NCI-H2196 (cell line): Measurements from ENCODE around the gene PLEKHA6.

Source experiments
- DNase-seq: peaks from one replicate; lab custom pipeline; 2025; ENCODE audit not compliant: unreplicated experiment; lab: John Stamatoyannopoulos, UW

The PLEKHA6 gene

DNA sequence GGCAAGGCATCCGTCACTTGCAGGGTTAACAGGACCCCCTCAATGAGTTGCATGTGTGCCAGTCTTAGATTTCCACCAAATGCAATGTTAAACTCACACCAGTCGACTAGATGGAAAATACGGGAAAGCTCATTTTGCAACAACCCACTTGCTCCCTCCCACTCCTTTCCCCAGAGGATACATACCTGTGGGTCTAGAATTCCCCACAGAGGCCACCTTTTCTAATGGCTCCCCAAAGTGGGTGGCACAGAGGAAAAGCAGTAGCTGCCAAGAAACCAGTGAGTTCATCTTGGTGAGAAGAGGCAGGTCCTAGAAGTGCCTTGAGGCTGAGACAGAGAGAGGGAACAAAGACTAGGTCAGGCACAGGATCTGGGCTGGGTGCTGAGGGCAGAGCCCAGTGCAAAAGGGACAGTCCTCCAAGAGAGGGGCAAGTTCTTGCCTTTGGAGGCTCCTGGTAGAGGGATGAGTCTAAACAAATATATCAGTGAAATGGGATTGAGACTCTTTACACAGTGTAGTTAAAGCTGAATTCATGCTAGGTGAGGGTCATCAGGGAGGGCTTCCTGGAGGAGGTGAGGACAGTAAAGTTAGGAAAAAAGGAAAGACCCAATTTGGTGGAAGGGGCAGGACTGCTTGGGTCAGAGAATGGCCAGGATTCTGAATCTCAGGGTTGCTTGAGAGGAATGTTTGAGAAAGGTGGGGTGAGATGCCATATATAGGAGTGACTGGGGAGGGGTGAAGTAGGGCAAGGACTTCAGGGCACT lies 167.0 kb downstream of the PLEKHA6 start:
- DNase-seq: no peak

DNA sequence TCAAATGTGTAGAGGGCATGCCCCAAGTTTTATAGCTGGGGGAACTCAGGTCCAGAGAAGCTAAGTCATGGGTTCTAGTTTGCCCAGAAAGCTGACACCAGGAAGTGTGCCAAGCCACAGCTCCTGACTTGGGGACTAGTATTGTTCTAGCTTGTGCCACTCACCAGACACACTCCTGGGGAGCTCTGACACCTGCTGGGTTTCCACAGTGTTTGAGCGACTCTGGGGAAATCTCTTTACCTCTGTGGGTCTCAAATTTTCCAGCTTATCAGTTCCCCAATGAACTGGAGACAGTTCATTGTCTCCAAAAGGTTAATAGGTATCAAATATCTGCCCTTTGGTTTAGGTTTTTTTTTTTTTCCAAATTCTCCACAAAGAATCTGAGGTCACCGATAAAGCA lies 167.7 kb downstream of the PLEKHA6 start:
- DNase-seq: no peak

DNA sequence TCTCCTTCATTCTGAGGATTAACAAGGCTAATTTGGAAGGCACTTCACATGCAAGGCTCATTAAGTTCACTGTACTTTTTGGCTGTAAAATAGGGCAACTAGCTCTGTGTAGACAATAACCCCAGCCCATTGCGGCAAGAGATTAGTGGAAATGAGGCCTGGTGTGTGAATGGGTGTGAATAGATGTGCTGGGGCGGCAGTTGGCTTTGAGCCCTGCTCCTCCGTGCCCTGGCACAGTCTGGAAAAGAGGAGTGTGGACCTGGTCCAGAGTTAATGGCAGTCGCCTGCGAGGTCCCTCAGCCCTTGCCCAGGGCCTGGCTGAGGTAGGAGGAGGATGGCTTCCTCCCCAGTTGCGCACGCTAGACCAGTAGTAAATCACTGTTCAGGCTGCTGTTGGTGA lies 168.3 kb downstream of the PLEKHA6 start:
- no peak for DNase-seq

DNA sequence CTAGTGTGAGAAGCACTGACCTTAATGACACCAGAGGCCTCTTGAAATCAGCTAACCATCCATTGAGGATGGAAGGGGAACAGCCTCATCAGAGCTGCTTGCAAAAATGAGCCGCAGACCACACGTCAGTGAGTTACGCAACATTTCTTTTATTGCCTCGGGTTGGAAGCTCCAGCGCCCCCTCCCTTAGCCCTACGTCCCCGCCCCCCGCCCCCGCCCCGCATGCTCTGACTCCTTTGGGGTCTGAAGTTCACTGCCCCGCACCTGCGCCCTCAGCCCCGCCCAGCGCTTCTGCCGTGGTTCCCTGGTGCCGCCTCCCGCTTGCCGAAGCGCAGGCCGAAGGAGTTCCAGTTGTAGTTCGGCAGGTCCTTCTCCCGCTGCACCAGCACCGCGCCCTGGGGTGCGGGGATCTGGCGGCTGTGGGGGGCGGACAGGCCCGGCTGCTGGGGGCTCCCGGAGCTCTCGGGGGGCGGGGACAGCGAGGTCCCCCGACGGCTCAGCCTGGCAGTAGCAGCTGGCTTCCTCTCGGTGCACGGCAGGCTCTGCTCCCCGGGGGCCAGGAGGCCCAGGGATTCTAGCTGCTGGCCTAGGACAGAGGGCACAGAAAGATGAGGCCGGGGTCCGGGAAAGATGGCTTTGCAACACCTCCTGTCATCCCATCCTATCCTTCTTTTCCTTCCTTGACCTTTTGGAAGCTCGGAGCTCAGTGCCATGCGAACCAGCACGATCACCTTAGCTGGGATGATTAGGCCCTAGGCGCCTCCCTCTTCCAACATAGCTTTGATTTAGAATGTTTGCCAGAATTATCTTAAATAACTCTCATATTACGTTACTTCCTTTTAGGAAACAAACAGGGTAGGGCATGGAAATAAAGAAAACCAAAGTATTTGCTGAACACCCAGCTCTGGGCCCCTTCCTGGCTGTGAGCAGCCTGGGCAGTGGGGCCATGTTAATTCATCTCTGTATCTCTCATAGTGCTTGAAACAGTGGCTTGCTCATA lies 169.2 kb downstream of the PLEKHA6 start:
- DNase-seq: no peak

DNA sequence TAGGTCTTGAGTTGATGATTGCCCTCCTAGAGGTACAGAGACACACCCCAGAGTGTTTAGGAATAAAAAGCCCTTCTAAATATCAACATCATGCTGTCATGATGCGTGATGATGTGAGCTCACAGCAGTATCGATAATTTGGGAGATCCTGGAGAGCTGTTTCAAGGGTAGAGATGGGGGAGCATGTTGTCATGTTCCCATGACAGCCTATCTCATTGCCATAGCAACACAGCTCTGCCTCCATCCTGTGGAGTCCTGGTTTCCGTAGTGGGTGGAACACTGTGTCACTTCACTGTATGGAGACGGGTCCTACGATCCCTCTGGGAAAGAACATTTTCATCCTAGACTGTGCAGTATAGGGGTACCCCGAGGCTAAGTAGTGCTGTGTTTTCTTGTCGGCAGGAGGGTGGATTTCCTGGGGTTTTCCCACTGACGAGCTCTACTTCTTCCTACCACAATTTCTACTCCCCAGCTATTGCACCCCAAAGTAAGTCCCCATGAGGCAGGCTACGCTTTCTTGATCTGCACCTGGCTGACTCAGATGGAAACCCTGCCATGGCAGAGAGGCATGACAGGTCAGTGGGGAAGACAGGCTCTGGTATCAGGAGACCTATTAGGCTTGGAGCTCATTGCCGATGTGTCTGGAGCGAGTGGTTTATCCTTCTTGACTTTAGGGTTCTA lies 170.6 kb downstream of the PLEKHA6 start:
- no peak for DNase-seq

DNA sequence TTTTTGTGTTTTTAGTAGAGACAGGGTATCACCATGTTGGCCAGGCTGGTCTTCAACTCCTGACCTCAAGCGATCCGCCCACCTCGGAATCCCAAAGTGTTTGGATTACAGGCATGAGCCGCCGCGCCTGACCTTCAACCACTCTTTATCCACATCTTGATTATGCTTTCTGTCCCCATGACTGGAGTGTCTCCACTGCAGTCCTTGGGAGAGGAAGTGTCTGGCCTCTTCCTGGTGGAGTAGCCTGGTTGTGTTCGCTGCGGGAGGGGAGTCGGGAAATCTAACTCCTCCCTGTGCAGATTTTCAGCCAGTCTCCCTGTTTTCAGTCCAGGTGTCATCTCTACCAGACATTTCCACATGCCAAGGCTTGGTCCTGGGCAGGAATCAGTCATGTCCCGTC lies 173.1 kb downstream of the PLEKHA6 start:
- no peak for DNase-seq

DNA sequence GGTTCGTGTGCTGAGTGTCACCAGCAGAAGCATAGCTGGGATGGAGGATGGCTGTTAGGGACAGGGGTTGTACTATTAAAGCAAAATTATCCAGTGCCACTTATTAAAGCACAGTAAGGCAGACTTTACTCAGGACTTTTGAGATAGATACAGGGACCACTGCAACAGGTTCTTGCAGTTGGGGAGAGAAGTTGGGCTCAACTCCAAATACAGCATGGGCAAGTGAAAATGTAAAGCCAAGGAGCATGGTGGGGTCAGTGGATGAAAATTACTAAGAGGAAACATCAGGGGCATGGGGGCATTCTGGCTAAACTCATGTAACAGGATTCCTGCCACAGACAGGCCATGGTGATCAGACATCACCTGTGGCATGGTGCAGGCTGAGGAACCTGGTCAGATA lies 178.6 kb downstream of the PLEKHA6 start:
- no peak for DNase-seq

DNA sequence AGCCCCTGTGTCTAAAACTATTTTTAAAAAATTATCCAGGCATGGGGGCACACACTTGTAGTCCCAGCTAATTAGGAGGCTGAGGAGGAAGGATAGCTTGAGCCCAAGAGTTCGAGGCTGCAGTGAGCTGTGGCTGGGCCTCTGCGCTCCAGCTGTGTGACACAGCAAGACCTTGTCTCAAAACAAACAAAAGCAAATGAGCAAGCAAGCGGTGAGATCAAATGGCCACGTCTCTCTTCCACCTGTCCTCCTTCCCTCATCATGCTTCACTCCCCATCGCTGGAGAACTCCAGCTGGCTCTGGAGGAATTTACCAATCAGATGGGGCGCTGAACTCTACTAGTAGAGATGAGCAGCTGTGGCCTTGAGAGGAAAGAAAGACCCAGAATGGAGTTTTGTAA lies 179.6 kb downstream of the PLEKHA6 start:
- DNase-seq: no peak

DNA sequence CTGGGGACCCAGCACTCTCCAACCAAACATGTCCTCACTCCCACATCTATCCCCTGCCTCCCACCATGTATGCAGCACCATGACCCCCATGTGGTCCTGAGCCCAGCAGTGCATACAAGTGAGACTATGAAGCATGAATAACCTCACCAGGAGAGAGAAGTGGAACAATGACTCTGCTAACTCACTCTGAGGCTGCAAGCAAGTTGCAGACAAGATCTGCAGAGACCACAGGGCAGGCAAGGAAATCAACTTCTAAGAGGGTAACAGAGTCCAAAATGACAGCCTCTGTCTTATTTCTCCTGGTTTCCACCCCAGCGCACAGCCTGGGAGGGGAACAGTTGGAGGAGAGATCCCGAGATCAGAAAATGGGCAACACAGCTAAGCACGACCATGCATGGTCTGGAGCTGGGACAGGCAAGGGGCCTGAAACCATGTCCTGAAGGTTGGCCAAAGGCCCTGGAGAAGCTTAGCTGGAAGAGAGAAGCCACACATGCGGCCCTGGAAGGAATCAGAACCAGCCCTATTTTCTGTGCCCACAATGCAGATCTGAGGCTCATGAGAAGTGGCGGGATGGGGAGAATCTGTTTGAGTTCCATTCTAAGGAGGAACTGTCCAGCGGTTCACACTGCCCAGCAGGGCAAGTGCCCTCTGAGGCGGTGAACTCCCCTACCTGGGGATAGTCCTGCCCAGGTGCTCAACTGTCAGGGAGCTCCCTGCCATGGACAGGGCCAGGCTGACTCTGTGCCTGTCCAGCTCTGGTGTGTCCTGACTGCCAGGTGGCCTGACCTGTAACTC lies 181.0 kb downstream of the PLEKHA6 start:
- DNase-seq: no peak

DNA sequence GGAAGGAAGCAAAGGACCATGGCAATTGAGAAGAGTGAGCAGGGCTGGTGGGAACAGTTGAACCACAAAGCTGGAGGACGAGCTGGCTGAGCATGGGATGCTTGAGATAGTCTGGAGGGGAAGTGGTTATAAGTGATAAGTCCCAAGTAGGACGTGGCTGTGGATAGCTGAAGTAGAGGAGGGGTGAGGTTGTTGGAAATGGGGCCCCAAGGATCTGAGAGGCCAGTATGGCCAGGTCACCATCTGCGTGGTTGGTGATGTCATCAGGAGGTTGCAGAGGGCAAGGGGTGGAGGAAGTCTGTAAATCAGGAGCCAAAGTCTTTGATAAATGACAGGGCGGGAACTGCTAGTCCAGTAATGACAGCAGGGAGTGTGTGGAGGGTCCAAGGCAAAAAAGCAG lies 182.6 kb downstream of the PLEKHA6 start:
- DNase-seq: no peak

DNA sequence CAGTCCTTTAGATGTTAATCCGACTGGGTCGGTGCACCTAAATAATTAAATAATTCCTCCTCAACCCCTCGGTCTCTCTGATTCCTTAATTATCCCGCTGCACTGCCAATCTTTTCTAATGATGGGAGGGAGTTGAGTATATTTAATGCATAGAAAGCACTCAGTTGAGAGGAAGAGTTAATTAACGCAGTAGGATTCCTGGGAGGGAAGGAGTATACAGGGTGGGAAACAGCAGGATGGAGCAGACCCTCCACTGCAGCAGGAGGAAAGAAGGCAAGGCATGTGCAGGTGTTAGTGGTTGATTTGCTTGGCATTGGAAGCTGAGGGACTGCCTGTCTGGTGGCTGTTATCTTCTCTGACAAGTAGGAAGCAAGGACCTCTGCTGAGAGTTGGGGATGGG lies 183.7 kb downstream of the PLEKHA6 start:
- DNase-seq: no peak

DNA sequence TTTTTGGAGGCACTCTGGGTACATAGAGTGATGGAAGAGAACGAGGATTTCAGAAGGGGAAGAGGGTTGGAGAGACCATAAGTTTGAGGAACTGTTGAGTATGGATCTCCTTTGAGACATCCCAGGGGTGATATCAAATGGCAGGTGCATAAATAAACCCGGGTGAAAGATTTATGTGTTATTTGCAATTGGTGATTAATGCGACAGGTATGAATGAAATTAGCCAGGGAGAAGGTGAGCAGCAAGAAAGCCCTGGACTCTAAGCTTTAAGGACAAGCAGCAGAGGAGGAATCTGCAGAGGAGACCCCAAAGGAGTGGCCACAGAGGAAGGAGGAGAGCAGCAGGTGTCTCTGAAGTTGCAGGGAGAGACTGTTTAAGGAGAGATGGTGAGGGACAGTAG lies 184.8 kb downstream of the PLEKHA6 start:
- no peak for DNase-seq

DNA sequence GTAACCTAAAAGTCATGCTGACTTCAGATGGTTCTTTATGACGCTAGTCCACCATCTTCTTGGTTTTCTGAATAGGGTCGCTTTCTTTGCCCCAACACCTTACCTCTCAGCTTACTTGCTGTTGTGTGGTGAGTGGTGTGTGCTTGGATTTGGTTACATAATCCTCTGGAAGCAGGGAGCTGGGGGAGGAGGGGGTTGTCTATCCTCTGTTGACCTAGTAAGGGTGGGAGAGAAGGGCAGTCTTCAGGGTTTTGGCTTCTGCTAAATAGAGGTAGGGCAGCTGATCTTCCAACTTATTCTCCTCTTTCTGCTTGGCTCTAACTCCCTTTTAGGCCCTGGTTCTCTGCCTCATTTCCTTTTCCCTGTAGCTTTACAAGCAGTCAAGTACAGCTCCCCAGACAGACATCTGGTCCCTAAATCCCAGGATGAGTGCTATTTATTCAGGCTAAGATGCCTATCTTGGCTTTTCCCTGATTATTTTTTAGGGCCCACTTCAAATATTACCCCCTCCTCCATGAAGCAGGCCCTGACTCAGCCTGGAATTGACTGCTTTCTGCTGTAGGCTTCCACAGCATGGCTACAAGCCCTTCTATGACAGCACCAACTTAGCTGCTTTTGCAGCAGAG lies 187.2 kb downstream of the PLEKHA6 start:
- DNase-seq: no peak

DNA sequence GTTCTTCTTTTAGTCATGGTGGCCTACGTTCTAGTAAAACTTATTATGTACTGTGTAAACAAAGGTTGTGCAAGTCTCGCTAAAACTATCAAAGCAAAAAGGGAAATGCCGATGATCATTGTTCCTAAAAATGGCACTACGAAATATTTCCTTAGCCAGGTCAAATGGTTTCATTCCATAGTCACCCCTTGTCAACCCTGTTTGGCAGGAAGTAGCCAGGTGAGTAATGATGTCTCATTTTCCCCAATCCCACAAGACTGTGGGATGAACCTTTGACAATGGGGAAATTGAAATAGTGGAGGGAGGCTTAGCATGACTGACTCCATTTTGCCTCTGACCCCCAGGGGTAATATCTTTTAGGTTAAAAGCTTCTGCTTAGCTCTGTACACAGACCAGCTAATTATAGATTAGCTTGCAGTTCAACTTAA lies 188.0 kb downstream of the PLEKHA6 start:
- no peak for DNase-seq

DNA sequence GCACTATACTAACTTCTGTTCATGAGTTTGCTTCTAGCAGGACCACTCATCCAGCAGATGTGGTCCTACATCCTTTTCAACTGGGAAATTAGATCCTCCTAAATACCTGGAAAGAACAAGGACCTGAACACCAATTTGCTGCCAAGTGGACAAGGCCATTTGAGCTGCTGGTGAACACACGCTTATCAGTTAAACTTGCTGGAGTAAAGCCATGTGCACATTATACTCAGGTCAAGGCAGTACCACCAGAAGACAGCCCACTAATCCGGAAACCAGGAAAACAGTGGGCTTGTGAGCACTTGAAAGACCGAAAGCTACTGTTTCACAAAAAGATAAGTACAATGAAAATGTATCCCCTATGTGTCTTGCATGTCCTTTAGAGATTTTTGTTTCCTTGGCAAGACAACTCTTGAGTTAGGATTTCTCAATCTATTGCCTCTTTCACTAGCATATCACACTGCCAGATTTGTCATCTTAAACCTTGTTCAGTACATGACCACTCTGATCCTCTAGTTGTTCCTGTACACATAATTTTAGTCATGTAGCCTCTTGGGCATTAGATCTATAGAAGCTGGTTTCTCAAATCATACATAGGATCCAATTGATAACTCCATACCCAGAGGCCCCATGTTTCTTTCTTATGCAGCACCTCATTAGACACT lies 189.1 kb downstream of the PLEKHA6 start:
- no peak for DNase-seq

DNA sequence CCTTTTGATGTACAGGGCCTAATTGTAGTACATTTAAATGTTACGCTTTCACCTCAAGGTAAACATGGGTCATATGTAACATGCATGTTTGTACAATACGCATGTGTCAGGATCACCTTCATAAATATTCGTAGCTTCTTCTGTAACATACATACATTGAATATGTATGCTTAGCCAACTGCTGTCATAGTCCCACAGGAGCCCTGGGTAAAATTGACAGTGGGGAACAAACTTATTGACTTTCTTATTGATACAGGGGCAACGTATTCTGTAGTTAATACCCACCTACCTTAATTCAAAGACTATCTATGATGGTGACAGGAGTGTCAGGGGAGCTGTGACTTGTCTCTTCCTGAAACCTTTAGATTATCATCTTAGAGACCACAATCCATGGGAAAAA lies 189.9 kb downstream of the PLEKHA6 start:
- no peak for DNase-seq
